Gastrocnemius medialis (tissue), 4 donors: ENCODE measurements around the gene NAP1L4. TPM values are rescaled to one million over a fixed set of nuclear protein-coding genes. Genes with fewer than 3 reads are reported as not detected.

Experiments used
- ATAC-seq, 2 donors: fragments of 150-250 bp; one replicate each; pipeline ENCODE4 v1.9.1; 2016
- DNase-seq, 2 donors: peaks; one replicate each; pipeline ENCODE4 v3.0.0-alpha.2; 2019
- H3K27ac ChIP-seq, 4 donors: fragments of 200-600 bp; sonication (generic); 1 replicate in 1 of 4; 2 replicates in 3 of 4; pipeline ENCODE4 v1.5.1; 2016 to 2018; ENCODE audit warnings: mild to moderate bottlenecking in 2 of 4, moderate library complexity in 1 of 4
- H3K27me3 ChIP-seq, 3 donors: fragments of 200-600 bp; sonication (generic) in 2 of 3; 1 replicate in 1 of 3; 2 replicates in 2 of 3; pipeline versions ENCODE4 v1.5.1 to v1.6.0; 2016 to 2019; ENCODE audit warnings: mild to moderate bottlenecking in 1 of 3, moderate library complexity in 1 of 3
- H3K36me3 ChIP-seq, 2 donors: fragments of 200-600 bp; sonication (generic) in 1 of 2; one replicate each; pipeline ENCODE4 v1.5.1; 2017 to 2018
- H3K4me1 ChIP-seq, 2 donors: fragments of 200-600 bp; sonication (generic) in 1 of 2; one replicate each; pipeline ENCODE4 v1.5.1; 2016 to 2017; ENCODE audit warnings: mild to moderate bottlenecking in 2 of 2
- H3K4me3 ChIP-seq, 4 donors: fragments of 200-600 bp; sonication (generic) in 3 of 4; 1 replicate in 1 of 4; 2 replicates in 3 of 4; pipeline ENCODE4 v1.5.1; 2016 to 2019; ENCODE audit warnings: mild to moderate bottlenecking in 2 of 4
- H3K9me3 ChIP-seq, 3 donors: fragments of 200-600 bp; sonication (generic) in 2 of 3; 1 replicate in 1 of 3; 2 replicates in 2 of 3; pipeline ENCODE4 v1.5.1; 2016 to 2019
- POLR2A ChIP-seq, 2 donors: fragments of 450-650 bp; IDR thresholded peaks; one replicate each; pipeline ENCODE4 v1.6.1; 2017; ENCODE audit warnings: antibody characterized with exemption in 2 of 2, mild to moderate bottlenecking in 2 of 2, moderate library complexity in 2 of 2
- in situ Hi-C, 4 donors: fragments of 200-750 bp; cut with MboI; loops; one replicate each; pipeline versions ENCODE4 v1.15.0 to v1.8.0; 2017; ENCODE audit warnings: low sequenced_read_pairs in 4 of 4
- intact Hi-C: fragments of 100-400 bp; cut with DNase I; formaldehyde crosslinking; loops from one replicate; pipeline ENCODE4 v1.15.1; 2023; ENCODE audit warnings: low total_unique reads
- total RNA-seq, 4 donors: library from RNA; depleted of rRNA; stranded (reverse); fragments of >200 nt; gene quantifications; one replicate each; pipeline versions ENCODE4 v1.1.0 to v1.2.3, GENCODE V29; 2016
- TF ChIP-seq, protein P1 (sequence below), 5 experiments: fragments of 450-650 bp in 3 of 5; fragments of 200-600 bp in 2 of 5; sonication (generic) in 2 of 5; IDR thresholded peaks in 4 of 5; conservative IDR thresholded peaks in 1 of 5; 1 replicate in 4 of 5; 2 replicates in 1 of 5; pipeline ENCODE4 v1.5.1; 2016 to 2019; ENCODE audit warnings: antibody characterized with exemption in 5 of 5, mild to moderate bottlenecking in 3 of 5, moderate library complexity in 3 of 5

The NAP1L4 gene
- total RNA-seq, 4 donors from 2014 or later = 86.4 to 123 (median 111) TPM

DNA sequence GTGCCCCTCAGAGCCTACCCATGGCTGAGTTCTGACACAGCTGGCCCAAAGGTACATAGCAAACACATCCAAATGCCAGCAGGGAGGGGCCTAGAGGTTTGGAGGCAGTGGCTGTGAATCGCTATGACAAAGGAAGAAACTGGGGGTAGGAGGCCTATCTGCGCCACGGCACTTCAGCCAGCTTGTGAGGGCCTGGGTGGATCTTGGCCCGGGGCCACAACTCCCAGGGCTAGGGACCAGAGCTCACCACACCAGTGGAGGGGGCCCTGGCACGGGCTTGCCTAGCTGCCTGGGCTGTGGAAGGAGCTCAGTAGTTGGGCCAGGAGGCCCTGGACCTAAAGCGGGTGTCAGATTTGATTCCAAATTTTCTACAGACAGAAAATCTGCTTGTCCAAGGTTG lies 9.4 kb upstream of the NAP1L4 start:
- H3K27me3 ChIP-seq = no peaks in the 10 kb centered on the region
- no peak for TF ChIP-seq POLR2A (IDR thresholded peaks at IDR 0.05)
- TF ChIP-seq, protein P1, sequence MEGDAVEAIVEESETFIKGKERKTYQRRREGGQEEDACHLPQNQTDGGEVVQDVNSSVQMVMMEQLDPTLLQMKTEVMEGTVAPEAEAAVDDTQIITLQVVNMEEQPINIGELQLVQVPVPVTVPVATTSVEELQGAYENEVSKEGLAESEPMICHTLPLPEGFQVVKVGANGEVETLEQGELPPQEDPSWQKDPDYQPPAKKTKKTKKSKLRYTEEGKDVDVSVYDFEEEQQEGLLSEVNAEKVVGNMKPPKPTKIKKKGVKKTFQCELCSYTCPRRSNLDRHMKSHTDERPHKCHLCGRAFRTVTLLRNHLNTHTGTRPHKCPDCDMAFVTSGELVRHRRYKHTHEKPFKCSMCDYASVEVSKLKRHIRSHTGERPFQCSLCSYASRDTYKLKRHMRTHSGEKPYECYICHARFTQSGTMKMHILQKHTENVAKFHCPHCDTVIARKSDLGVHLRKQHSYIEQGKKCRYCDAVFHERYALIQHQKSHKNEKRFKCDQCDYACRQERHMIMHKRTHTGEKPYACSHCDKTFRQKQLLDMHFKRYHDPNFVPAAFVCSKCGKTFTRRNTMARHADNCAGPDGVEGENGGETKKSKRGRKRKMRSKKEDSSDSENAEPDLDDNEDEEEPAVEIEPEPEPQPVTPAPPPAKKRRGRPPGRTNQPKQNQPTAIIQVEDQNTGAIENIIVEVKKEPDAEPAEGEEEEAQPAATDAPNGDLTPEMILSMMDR (IDR thresholded peaks at IDR 0.05 in 4 of 5, conservative IDR thresholded peaks at IDR 0.05 in 1 of 5) = no peak
- H3K9me3 ChIP-seq = no peaks in the 10 kb centered on the region
- no peak overlapping the region for H3K27ac ChIP-seq
- no peak overlapping the region for H3K4me3 ChIP-seq
- in situ Hi-C loops (no loop called here), intact Hi-C loops (no loop called here)
- DNase-seq (peak in 1 of 2 donors; percentile 8), ATAC-seq (no peak)
- H3K4me1 ChIP-seq = peaks cover under 1 to 7% of the 10 kb centered on the region in 2 donors
- H3K36me3 ChIP-seq = peaks cover 0 to 56% of the 10 kb centered on the region in 2 donors

DNA sequence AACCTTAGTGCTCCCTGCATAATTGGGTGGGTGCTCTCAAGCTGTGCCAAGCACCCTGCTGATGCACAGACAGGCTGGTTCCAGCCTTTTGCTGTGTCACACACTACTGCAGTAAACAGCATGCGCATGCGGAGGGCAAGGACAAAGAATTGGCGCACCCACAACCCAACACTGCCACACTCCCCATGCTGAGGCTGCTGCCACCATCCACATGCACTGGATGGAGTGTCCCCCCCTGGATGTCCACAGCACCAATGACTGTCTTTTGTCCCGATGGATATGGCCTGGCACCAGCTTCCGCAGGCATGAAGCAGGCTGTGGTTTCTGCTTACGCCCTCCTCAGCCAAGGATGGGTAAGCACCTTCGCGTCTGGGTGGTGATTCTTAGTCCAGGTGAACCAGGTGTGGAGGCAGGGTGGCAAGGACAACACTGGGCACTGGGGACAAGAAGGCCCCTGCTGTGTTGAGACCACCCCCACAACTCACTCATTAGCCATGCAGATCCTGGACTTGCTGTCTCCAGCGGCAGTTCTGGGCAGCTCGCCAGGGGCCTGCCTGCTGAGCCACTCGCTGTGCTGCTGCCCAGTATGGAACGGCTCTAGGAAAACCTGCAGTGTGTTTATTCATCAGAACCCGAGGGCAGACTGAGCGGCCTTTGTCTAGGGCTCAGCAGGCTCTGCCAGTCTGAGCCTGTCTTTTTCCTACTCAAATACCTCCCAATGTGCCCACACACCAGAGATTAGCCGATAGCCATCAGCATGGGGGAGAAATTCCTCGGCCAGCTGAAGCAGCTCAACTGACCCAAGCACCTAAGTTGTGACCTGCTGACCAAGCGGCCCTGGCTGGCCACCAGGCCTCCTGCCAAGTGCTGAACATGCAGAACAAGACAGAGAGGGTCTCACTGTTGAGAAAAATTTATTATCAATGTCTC lies 8.2 kb upstream of the NAP1L4 start:
- in situ Hi-C loops (no loop called here), intact Hi-C loops (no loop called here)
- Histone ChIP-seq H3K4me1 (peaks cover 6 to 12% of the 10 kb centered on the region in 2 donors), H3K27me3 (no peaks in the 10 kb centered on the region), H3K9me3 (no peaks in the 10 kb centered on the region), H3K4me3 (no peak overlapping the region), H3K27ac (no peak overlapping the region), H3K36me3 (peaks cover 0 to 48% of the 10 kb centered on the region in 2 donors)
- DNase-seq = peak in 1 of 2 donors; percentile 30
- ATAC-seq = peak; percentile 14 to 23
- no peak for TF ChIP-seq POLR2A (IDR thresholded peaks at IDR 0.05)
- TF ChIP-seq, protein P1 (IDR thresholded peaks at IDR 0.05 in 4 of 5, conservative IDR thresholded peaks at IDR 0.05 in 1 of 5) = no peak

DNA sequence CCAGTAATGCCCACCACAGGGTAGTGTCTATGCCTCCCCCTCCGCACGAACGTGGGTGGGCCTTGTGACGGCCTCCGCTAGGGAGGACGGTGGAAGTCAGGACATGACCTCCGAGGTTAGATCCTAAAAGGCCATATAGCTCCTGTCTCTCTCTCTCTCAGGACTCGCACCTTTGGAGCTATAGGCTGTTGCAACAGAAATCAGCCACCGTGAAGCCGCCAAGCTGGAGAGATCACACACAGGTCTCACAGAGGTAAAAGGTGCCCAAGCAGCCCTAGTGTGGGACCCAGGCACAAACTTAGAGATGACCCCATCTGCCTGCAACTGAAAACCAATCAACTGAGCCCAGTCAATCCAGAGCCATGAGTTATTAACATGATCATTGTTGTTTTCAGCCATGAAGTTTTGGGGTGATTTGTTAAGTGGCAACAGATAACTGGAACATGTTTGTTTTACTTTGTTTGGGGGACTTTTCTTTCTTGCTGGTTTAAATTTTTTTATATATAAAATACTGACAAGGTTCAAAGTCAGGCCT lies 7.4 kb upstream of the NAP1L4 start:
- TF ChIP-seq POLR2A (IDR thresholded peaks at IDR 0.05) = no peak
- TF ChIP-seq, protein P1 (IDR thresholded peaks at IDR 0.05 in 4 of 5, conservative IDR thresholded peaks at IDR 0.05 in 1 of 5) = no peak
- Histone ChIP-seq H3K27me3 (no peaks in the 10 kb centered on the region), H3K9me3 (no peaks in the 10 kb centered on the region), H3K4me1 (peaks cover 6 to 12% of the 10 kb centered on the region in 2 donors), H3K36me3 (peaks cover 0 to 42% of the 10 kb centered on the region in 2 donors), H3K27ac (no peak overlapping the region), H3K4me3 (no peak overlapping the region)
- in situ Hi-C loops (no loop called here), intact Hi-C loops (no loop called here)
- DNase-seq (peak in 1 of 2 donors; percentile 7), ATAC-seq (no peak)

DNA sequence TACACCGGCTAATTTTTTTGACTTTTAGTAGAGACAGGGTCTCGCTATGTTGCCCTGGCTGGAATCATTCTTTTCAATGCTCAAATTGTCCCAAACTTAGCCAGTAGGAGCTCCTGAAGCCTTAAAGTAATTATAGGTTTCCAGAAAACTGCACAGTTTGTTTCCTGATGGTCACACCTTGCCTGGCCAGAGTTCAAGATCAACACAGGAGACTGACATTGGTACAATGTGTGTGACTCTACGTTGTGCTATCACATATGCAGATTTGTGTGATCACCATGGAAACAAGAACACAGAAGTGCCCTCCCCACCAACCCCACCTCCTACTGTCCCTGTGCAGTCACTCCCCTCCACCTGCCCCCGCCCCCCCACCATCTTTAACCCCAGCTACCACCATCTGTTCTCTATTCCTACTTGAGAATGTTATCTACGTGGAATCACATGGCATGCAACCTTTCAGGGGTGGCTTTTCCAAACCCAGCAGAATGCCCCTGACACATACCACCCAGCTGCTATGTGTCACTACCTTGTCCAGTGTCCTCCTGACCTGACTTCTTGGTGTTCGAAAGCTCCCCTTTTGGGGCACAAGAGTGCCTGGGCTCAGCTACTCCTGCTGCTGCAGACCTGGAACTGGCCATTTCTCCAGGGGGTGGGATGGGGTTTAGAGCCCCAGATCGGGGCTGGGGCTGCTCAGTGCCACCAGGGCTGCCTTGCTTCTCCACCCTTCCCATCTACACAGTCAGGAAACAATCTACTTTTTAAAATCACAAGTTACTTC lies 6.1 kb upstream of the NAP1L4 start:
- no peaks in the 10 kb centered on the region for H3K9me3 ChIP-seq
- no peaks in the 10 kb centered on the region for H3K27me3 ChIP-seq
- no peak overlapping the region for H3K4me3 ChIP-seq
- intact Hi-C loops (no loop called here), in situ Hi-C loops (no loop called here)
- peaks cover 0 to 31% of the 10 kb centered on the region in 2 donors for H3K36me3 ChIP-seq
- DNase-seq (no peak), ATAC-seq (no peak)
- peaks cover 6 to 12% of the 10 kb centered on the region in 2 donors for H3K4me1 ChIP-seq
- TF ChIP-seq, protein P1 (IDR thresholded peaks at IDR 0.05 in 4 of 5, conservative IDR thresholded peaks at IDR 0.05 in 1 of 5) = no peak
- TF ChIP-seq POLR2A (IDR thresholded peaks at IDR 0.05) = no peak
- no peak overlapping the region for H3K27ac ChIP-seq
